Mesothelial cell of epicardium (in vitro differentiated cells): Measurements from ENCODE around the gene STARD13. TPM values are rescaled to one million over a fixed set of nuclear protein-coding genes. Genes with fewer than 3 reads are reported as not detected.

ENCODE experiments used
- DNase-seq, 2 experiments: peaks; one replicate each; pipeline ENCODE4 v3.0.0; 2021; ENCODE audit warnings: low spot score in 2 of 2; ENCODE audit not compliant: unreplicated experiment in 2 of 2
- H3K27ac Mint-ChIP-seq: 2 replicates; pipeline ENCODE4 v1.8.0; 2021; ENCODE audit warnings: mixed read lengths
- H3K27me3 Mint-ChIP-seq: 2 replicates; pipeline ENCODE4 v1.8.0; 2021; ENCODE audit warnings: low read depth, mixed read lengths
- H3K36me3 Mint-ChIP-seq: 2 replicates; pipeline ENCODE4 v1.8.0; 2021; ENCODE audit warnings: mixed read lengths
- H3K4me1 Mint-ChIP-seq: 2 replicates; pipeline ENCODE4 v1.8.0; 2021; ENCODE audit warnings: mixed read lengths
- H3K4me3 Mint-ChIP-seq: 2 replicates; pipeline ENCODE4 v1.8.0; 2021; ENCODE audit warnings: mild to moderate bottlenecking, moderate library complexity, mixed read lengths
- H3K9me3 Mint-ChIP-seq: 2 replicates; pipeline ENCODE4 v1.8.0; 2021; ENCODE audit warnings: mixed read lengths
- CTCF ChIP-seq: fragments of 200-600 bp; sonication (generic); IDR thresholded peaks from one replicate; pipeline ENCODE4 v1.5.0; 2021; ENCODE audit warnings: antibody characterized with exemption; ENCODE audit not compliant: unreplicated experiment
- total RNA-seq: library from RNA; stranded (reverse); gene quantifications from 3 replicates; pipeline ENCODE4 v1.2.1, GENCODE V29; 2021

Gene STARD13
- total RNA-seq, 1 donor from 2014 or later, result 23.0 TPM

GRCh38 chr13:33114146-33114545 is 171.4 kb downstream of the STARD13 start:
- Mint-ChIP-seq H3K4me3 (no peak overlapping the region), H3K27me3 (no peaks in the 10 kb centered on the region), H3K36me3 (peaks cover 34% of the 10 kb centered on the region), H3K9me3 (no peaks in the 10 kb centered on the region), H3K4me1 (peaks cover 32% of the 10 kb centered on the region), H3K27ac (no peak overlapping the region)
- no peak for DNase-seq
- no peak for TF ChIP-seq CTCF

- H3K27ac Mint-ChIP-seq, result no peak overlapping the region
- no peaks in the 10 kb centered on the region for H3K9me3 Mint-ChIP-seq
- DNase-seq, result no peak
Observed at GRCh38 chr13:33112766-33113165, 172.8 kb downstream of the STARD13 start.

GRCh38 chr13:33111414-33112110 is 174.0 kb downstream of the STARD13 start:
- H3K36me3 Mint-ChIP-seq, result peaks cover 42% of the 10 kb centered on the region
- no peaks in the 10 kb centered on the region for H3K27me3 Mint-ChIP-seq
- H3K9me3 Mint-ChIP-seq, result no peaks in the 10 kb centered on the region
- DNase-seq, result no peak
- H3K4me1 Mint-ChIP-seq, result peaks cover 29% of the 10 kb centered on the region
- TF ChIP-seq CTCF, result no peak
- peak overlapping the region; percentile 77 for H3K27ac Mint-ChIP-seq
- no peak overlapping the region for H3K4me3 Mint-ChIP-seq

More at GRCh38 chr13:33112766-33113165, 172.8 kb downstream of the STARD13 start:
- peaks cover 39% of the 10 kb centered on the region for H3K36me3 Mint-ChIP-seq
- H3K4me1 Mint-ChIP-seq, result peaks cover 23% of the 10 kb centered on the region
- no peak overlapping the region for H3K4me3 Mint-ChIP-seq
- no peaks in the 10 kb centered on the region for H3K27me3 Mint-ChIP-seq
- TF ChIP-seq CTCF, result no peak

- peaks cover 27% of the 10 kb centered on the region for H3K4me1 Mint-ChIP-seq
- H3K27ac Mint-ChIP-seq, result peak overlapping the region; percentile 10
- DNase-seq, result no peak
- H3K4me3 Mint-ChIP-seq, result no peak overlapping the region
- H3K27me3 Mint-ChIP-seq, result no peaks in the 10 kb centered on the region
- H3K9me3 Mint-ChIP-seq, result no peaks in the 10 kb centered on the region
- peaks cover 44% of the 10 kb centered on the region for H3K36me3 Mint-ChIP-seq
- TF ChIP-seq CTCF, result no peak
Observed at GRCh38 chr13:33110713-33111413, 174.7 kb downstream of the STARD13 start.

GRCh38 chr13:33110386-33110712 is 175.2 kb downstream of the STARD13 start:
- no peak overlapping the region for H3K27ac Mint-ChIP-seq

More at GRCh38 chr13:33110386-33110712, 175.2 kb downstream of the STARD13 start:
- Mint-ChIP-seq H3K27me3 (no peaks in the 10 kb centered on the region), H3K9me3 (no peaks in the 10 kb centered on the region), H3K4me1 (peaks cover 27% of the 10 kb centered on the region), H3K4me3 (no peak overlapping the region), H3K36me3 (peaks cover 40% of the 10 kb centered on the region)
- TF ChIP-seq CTCF, result no peak
- no peak for DNase-seq
